ENCODE data around the gene FHDC1. TPM values are rescaled to one million over a fixed set of nuclear protein-coding genes. Genes with fewer than 3 reads are reported as not detected.

The FHDC1 gene
- total RNA-seq, 2 experiments from 2014 or later: 0.05 to 0.11 TPM

DNA sequence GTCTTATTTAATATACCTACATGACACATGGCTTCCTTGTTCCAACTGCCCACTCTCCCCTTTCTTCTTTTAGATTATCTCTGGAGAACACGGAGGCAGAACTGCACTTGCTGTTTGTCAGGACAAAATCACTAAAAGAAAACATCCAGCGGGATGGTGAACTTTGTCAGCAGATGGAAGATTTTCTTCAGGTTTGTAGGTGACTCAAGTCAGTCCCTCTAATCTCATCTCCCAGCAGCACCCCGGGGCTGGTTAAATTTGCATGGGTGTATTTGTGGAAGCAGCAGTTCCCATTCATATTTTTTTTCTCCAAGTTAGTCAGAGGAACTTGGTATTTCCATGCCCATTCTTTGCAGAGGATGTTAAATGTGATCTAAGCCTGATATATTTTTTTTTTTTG lies 31.8 kb downstream of the FHDC1 start:
- intact Hi-C loops (cut with micrococcal nuclease): no loop called here
- H3K4me1 Mint-ChIP-seq (ENCODE audit: low read depth): no peaks in the 10 kb centered on the region
- ChIA-PET CTCF (no interaction called here), POLR2A (no interaction called here)
- ATAC-seq (no peak), DNase-seq (no peak)
- H3K9me3 Mint-ChIP-seq: no peaks in the 10 kb centered on the region
- no peaks in the 10 kb centered on the region for H3K27me3 Mint-ChIP-seq
- H3K4me3 Mint-ChIP-seq: no peak overlapping the region
- TF ChIP-seq, protein P1, sequence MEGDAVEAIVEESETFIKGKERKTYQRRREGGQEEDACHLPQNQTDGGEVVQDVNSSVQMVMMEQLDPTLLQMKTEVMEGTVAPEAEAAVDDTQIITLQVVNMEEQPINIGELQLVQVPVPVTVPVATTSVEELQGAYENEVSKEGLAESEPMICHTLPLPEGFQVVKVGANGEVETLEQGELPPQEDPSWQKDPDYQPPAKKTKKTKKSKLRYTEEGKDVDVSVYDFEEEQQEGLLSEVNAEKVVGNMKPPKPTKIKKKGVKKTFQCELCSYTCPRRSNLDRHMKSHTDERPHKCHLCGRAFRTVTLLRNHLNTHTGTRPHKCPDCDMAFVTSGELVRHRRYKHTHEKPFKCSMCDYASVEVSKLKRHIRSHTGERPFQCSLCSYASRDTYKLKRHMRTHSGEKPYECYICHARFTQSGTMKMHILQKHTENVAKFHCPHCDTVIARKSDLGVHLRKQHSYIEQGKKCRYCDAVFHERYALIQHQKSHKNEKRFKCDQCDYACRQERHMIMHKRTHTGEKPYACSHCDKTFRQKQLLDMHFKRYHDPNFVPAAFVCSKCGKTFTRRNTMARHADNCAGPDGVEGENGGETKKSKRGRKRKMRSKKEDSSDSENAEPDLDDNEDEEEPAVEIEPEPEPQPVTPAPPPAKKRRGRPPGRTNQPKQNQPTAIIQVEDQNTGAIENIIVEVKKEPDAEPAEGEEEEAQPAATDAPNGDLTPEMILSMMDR (IDR thresholded peaks at IDR 0.05): no peak
- no peaks in the 10 kb centered on the region for H3K36me3 Mint-ChIP-seq (ENCODE audit: low read depth)
- no peak overlapping the region for H3K27ac Mint-ChIP-seq

DNA sequence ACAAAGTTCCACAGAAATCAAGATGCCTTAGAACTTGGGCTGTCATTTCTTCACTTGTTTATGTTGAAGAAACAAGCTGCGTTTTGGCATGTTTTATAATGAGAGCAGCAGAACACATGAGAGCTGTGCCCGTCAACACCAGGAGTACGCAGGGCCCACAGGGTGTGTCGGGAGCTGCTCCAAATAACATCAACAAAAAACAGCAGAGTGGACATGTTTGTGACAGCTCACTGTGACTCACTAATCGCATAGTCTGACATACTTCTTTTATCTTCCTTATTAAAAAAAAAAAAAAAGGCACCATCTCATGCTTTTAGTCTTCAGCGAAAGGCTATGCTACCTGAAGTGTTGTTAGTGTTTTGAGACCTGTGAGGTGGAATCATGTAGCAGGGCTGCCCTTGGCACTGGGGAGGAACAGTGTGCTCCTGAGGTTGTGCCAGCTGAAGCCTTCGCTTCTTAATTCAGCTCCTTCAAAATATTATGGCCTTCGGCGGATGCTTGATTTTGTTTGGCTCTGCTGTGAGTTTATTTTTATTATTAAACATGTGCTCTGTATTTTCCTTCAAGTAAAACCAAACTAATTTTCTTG lies 32.8 kb downstream of the FHDC1 start:
- intact Hi-C loops (cut with micrococcal nuclease): no loop called here
- CTCF ChIA-PET: no interaction called here
- no peak for DNase-seq
- no peaks in the 10 kb centered on the region for H3K4me1 Mint-ChIP-seq (ENCODE audit: low read depth)
- no peaks in the 10 kb centered on the region for H3K9me3 Mint-ChIP-seq
- no peaks in the 10 kb centered on the region for H3K36me3 Mint-ChIP-seq (ENCODE audit: low read depth)
- ATAC-seq: no peak
- POLR2A ChIA-PET: no interaction called here
- H3K4me3 Mint-ChIP-seq: no peak overlapping the region
- no peak overlapping the region for H3K27ac Mint-ChIP-seq
- TF ChIP-seq, protein P1 (IDR thresholded peaks at IDR 0.05): no peak
- no peaks in the 10 kb centered on the region for H3K27me3 Mint-ChIP-seq

DNA sequence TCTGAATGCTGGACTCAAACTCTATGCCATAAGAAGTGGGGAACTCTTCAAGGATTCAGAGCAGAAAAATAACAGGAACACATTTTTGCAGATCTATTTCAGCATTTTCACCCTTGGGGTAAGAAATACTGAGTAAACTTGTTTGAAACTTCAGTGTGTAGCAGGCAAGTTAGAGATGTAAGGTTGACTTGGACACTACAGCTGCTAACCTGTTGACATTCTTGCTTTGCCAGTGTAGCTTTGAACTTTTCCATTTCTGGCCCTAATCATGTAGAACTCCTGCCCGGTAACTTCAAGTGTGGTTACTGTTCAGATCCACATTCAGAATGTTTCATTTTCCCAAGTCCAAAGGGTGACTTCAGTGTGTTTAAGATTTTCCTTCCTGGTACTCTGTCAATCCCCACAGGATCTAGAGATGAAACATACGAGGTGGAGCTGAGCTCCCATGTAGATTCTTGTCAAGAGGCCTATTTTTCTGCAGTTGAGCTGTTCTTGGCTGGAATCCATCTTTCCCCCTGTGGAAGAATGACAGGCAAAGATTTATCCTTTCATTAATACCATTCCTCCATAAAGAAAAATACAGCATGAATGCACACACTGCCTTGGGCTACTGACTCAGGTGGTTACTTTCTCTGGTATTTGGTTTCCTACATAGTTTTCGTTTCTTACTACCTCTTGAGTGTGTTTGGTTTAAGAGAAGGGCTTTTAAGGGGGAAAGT lies 34.1 kb downstream of the FHDC1 start:
- H3K4me1 Mint-ChIP-seq (ENCODE audit: low read depth): no peaks in the 10 kb centered on the region
- H3K9me3 Mint-ChIP-seq: no peaks in the 10 kb centered on the region
- intact Hi-C loops (cut with micrococcal nuclease): no loop called here
- no peaks in the 10 kb centered on the region for H3K36me3 Mint-ChIP-seq (ENCODE audit: low read depth)
- DNase-seq (no peak), ATAC-seq (no peak)
- no peak overlapping the region for H3K4me3 Mint-ChIP-seq
- no peak overlapping the region for H3K27ac Mint-ChIP-seq
- no peaks in the 10 kb centered on the region for H3K27me3 Mint-ChIP-seq
- CTCF ChIA-PET: no interaction called here
- POLR2A ChIA-PET: no interaction called here
- TF ChIP-seq, protein P1 (IDR thresholded peaks at IDR 0.05): no peak

DNA sequence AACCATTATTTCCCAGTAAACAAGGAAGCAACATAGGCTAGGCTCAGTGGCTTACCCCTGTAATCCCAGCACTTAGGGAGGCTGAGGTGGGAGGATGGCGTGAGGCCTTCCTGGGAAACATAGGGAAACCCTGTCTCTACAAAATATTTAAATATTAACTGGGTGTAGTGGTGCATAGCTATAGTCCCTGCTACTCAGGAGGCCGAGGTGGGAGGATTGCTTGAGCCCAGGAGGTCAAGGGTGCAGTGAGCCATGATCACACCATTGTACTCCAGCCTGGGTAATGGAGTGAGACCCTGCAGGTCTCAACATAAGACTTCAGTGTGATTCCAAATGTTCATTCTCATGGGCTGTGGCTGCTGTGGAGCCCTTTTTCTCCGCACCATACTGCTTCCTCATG lies 34.9 kb downstream of the FHDC1 start:
- POLR2A ChIA-PET: no interaction called here
- ATAC-seq: no peak
- Mint-ChIP-seq H3K4me1 (ENCODE audit: low read depth) (no peaks in the 10 kb centered on the region), H3K9me3 (no peaks in the 10 kb centered on the region), H3K36me3 (ENCODE audit: low read depth) (no peaks in the 10 kb centered on the region), H3K27ac (no peak overlapping the region), H3K27me3 (no peaks in the 10 kb centered on the region), H3K4me3 (no peak overlapping the region)
- no peak for DNase-seq
- intact Hi-C loops (cut with micrococcal nuclease): no loop called here
- TF ChIP-seq, protein P1 (IDR thresholded peaks at IDR 0.05): no peak
- CTCF ChIA-PET: no interaction called here

DNA sequence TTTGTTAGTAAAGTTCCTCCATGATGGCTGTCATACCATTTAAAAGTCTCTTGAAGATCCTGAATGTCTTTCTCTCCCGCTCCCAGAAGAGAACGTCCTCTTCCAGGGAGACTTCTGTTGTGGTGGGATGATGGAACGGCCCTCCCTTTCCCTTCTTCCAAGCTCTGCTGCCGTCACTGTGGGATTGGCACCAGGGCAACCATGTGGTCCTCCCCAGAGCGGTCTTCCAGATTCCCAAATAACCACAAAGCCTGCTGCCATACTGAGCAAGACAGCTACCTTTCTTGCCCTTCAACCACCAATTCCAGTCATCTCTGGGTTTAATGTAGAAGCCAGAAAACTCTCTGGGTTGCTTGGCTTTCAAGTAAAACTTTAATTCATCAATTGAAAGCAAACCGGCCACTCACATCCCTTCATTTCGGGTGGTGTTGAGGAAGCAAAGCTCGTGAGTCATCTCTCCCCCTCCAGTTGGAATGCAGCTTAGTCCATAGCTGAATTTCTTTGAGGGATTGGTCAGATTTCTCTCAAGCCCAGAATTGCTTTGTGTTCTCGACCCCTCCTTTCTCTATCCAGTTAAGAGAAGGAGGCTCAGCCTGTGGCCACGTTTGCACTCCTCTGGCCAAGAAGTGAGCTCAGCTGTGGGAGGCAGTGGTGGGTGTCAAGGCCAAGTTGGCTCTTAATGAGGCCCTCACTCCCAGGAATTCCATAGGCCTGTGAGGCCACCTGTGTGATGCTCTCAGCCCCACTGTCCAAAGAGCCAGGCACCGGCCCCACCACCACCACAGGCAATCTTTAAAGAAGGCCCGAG lies 36.9 kb downstream of the FHDC1 start:
- ChIA-PET POLR2A (interaction anchor here (0.9 to 1.2 kb wide), 2 partner anchors 12 to 16 kb away, joined by 3 read pairs; no protein-coding TSS in a partner anchor), CTCF (no interaction called here)
- ATAC-seq (no peak), DNase-seq (no peak)
- Mint-ChIP-seq H3K36me3 (ENCODE audit: low read depth) (no peaks in the 10 kb centered on the region), H3K27ac (no peak overlapping the region), H3K9me3 (no peaks in the 10 kb centered on the region), H3K27me3 (no peaks in the 10 kb centered on the region), H3K4me1 (ENCODE audit: low read depth) (no peaks in the 10 kb centered on the region), H3K4me3 (no peak overlapping the region)
- intact Hi-C loops (cut with micrococcal nuclease): no loop called here
- TF ChIP-seq, protein P1 (IDR thresholded peaks at IDR 0.05): no peak

Data from activated CD8-positive, alpha-beta T cell treated with anti-CD3 and anti-CD28 coated beads for 36 hours (primary cell).